GM18508 (cell line): ENCODE measurements around the gene DTX3.
"Not testable (repeated sequence)": the region's sequence is repeated elsewhere in the genome, so short reads cannot be mapped to it uniquely, and the experiment has no call there.

Source experiments
- ATAC-seq: cut with Tn5 transposase; IDR thresholded peaks from one replicate; pipeline ENCODE4 v1.9.1; 2021; ENCODE audit warnings: moderate number of reproducible peaks; ENCODE audit not compliant: insufficient read depth, unreplicated experiment

The DTX3 gene

GRCh38 chr12:57629897-57630471 is 25.4 kb downstream of the DTX3 start:
- no peak for ATAC-seq

- no peak for ATAC-seq
Observed at GRCh38 chr12:57630891-57631433, 26.3 kb downstream of the DTX3 start.

- ATAC-seq: no peak
Observed at GRCh38 chr12:57631566-57632072, 27.0 kb downstream of the DTX3 start.

- no peak for ATAC-seq
Observed at GRCh38 chr12:57632073-57632957, 27.7 kb downstream of the DTX3 start.

- ATAC-seq: no peak
Observed at GRCh38 chr12:57632958-57633840, 28.6 kb downstream of the DTX3 start, which contains the start of gene B4GALNT1. Gene B4GALNT1, minus strand, starts transcription at chr12:57633201. Its CDS starts 1,069 bp downstream, at chr12:57632132.

- ATAC-seq: not testable (repeated sequence)
Observed at GRCh38 chr12:57636731-57637130, 32.1 kb downstream of the DTX3 start.

GRCh38 chr12:57637364-57637763 is 32.7 kb downstream of the DTX3 start:
- no peak for ATAC-seq

- no peak for ATAC-seq
Observed at GRCh38 chr12:57638096-57638495, 33.5 kb downstream of the DTX3 start.

- ATAC-seq: no peak
Observed at GRCh38 chr12:57640175-57641042, 35.8 kb downstream of the DTX3 start.

GRCh38 chr12:57641699-57642442 is 37.2 kb downstream of the DTX3 start:
- ATAC-seq: no peak

- not testable (repeated sequence) for ATAC-seq
Observed at GRCh38 chr12:57645990-57646658, 41.5 kb downstream of the DTX3 start.

GRCh38 chr12:57646659-57647049 is 42.0 kb downstream of the DTX3 start:
- ATAC-seq: not testable (repeated sequence)

- no peak for ATAC-seq
Observed at GRCh38 chr12:57654042-57654441, 49.4 kb downstream of the DTX3 start.

- no peak for ATAC-seq
Observed at GRCh38 chr12:57655541-57656240, 51.1 kb downstream of the DTX3 start.

GRCh38 chr12:57656408-57656807 is 51.8 kb downstream of the DTX3 start:
- not testable (repeated sequence) for ATAC-seq

- no peak for ATAC-seq
Observed at GRCh38 chr12:57657744-57658143, 53.1 kb downstream of the DTX3 start.

GRCh38 chr12:57658890-57659289 is 54.3 kb downstream of the DTX3 start:
- ATAC-seq: no peak
